Body of pancreas (tissue), 4 donors: ENCODE results near the gene LILRA1. TPM values are rescaled to one million over a fixed set of nuclear protein-coding genes. Genes with fewer than 3 reads are reported as not detected.

ENCODE experiments used
- ATAC-seq: fragments of 150-250 bp; one replicate; pipeline ENCODE4 v1.9.1; 2016
- DNase-seq, 4 donors: peaks; one replicate each; pipeline ENCODE4 v3.0.0-alpha.2; 2019
- H3K27ac ChIP-seq, 4 donors: fragments of 200-600 bp; sonication (generic); 1 replicate in 3 of 4; 2 replicates in 1 of 4; pipeline versions ENCODE4 v1.5.1 to v1.6.1; 2016 to 2019; ENCODE audit warnings: mild to moderate bottlenecking in 1 of 4, mixed read lengths in 1 of 4, moderate library complexity in 1 of 4
- H3K27me3 ChIP-seq, 2 donors: fragments of 200-600 bp; sonication (generic); one replicate each; pipeline ENCODE4 v1.6.0; 2016; ENCODE audit warnings: mild to moderate bottlenecking in 1 of 2
- H3K36me3 ChIP-seq, 2 donors: fragments of 200-600 bp; sonication (generic); replicated peaks in 1 of 2; 2 replicates each; pipeline ENCODE4 v1.5.1; 2016; ENCODE audit warnings: low read depth in 2 of 2; ENCODE audit not compliant: insufficient read depth in 1 of 2
- H3K4me1 ChIP-seq: fragments of 200-600 bp; sonication (generic); one replicate; pipeline ENCODE4 v1.6.0; 2016
- H3K4me3 ChIP-seq, 2 donors: fragments of 200-600 bp; sonication (generic); 1 replicate in 1 of 2; 2 replicates in 1 of 2; pipeline ENCODE4 v1.5.1; 2016 to 2019
- H3K9me3 ChIP-seq, 3 donors: fragments of 200-600 bp; sonication (generic); 1 replicate in 2 of 3; 2 replicates in 1 of 3; pipeline ENCODE4 v1.5.1; 2016
- CTCF ChIP-seq, 7 experiments: fragments of 450-650 bp in 4 of 7; fragments of 200-600 bp in 3 of 7; sonication (generic) in 3 of 7; IDR thresholded peaks; one replicate each; pipeline ENCODE4 v1.5.1; 2016 to 2019; ENCODE audit warnings: antibody characterized with exemption in 7 of 7
- POLR2A ChIP-seq, 3 donors: fragments of 450-650 bp; IDR thresholded peaks; one replicate each; pipeline ENCODE4 v1.6.1; 2016; ENCODE audit warnings: antibody characterized with exemption in 3 of 3, mild to moderate bottlenecking in 2 of 3
- WGBS, 2 donors: methylation state at CpG; one replicate each; pipeline ENCODE4 v1.1.5; 2017; 5-methylcytosine and 5-hydroxymethylcytosine counted together
- intact Hi-C: fragments of 100-400 bp; cut with DNase I; formaldehyde crosslinking; loops from one replicate; pipeline ENCODE4 v1.15.1; 2023
- microRNA-seq, 2 donors: library from miRNA; unstranded; fragments of <30 nt; microRNA quantifications; one replicate each; pipeline ENCODE4, GENCODE V29; 2016; ENCODE audit warnings: borderline number of aligned reads in 2 of 2, borderline replicate concordance in 2 of 2
- small RNA-seq: library from RNA; depleted of rRNA; stranded (forward); fragments of <200 nt; gene quantifications from one replicate; pipeline ENCODE3, GENCODE V24; 2016
- total RNA-seq, 2 donors: library from RNA; depleted of rRNA; stranded (reverse); fragments of >200 nt; gene quantifications; one replicate each; pipeline ENCODE4 v1.1.0, GENCODE V29; 2016

LILRA1 gene
- total RNA-seq, 2 donors from 2014 or later, result 0.26 TPM; not detected in 1

DNA sequence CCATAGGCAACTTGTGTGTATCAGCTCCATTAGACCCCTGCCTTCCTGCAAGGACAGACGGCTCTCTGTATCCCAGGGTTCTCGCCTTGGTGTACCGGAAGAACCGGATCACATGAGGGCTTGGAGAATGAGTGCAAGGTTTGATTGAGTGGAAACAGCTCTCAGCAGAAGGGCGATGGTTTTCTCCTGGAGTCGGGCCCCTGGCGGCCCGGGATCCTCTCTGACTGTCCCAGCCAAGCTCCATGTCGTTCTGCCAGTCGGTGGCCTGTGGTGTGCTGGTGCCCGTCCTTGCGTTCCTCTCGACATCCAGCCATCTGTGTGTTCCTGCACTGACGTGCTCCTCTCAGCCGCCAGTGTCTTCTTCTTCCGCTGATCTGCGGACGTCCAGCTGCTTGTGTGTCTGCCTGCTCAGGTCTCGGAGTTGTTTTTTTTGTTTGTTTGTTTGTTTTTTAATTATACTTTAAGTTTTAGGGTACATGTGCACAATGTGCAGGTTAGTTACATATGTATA lies 53.0 kb downstream of the LILRA1 start:
- intact Hi-C loops, result no loop called here
- no peak for ATAC-seq

GRCh38 chr19:54648129-54648528 lies 54.7 kb downstream of the LILRA1 start:
- no peak overlapping the region for H3K27ac ChIP-seq
- no peaks in the 10 kb centered on the region for H3K4me1 ChIP-seq
- no peak for TF ChIP-seq POLR2A (IDR thresholded peaks at IDR 0.05)
- no peaks in the 10 kb centered on the region for H3K36me3 ChIP-seq
- WGBS, 2 donors, result 33 to 38% methylated on average over 4 of the region's 4 CpGs
- intact Hi-C loops, result no loop called here
- H3K9me3 ChIP-seq, result no peaks in the 10 kb centered on the region
- DNase-seq, result no peak
- no peak for ATAC-seq
- H3K27me3 ChIP-seq, result no peaks in the 10 kb centered on the region
- no peak overlapping the region for H3K4me3 ChIP-seq

More for the DNA sequence above, 53.0 kb downstream of the LILRA1 start:
- Histone ChIP-seq H3K4me3 (no peak overlapping the region), H3K9me3 (no peaks in the 10 kb centered on the region), H3K4me1 (no peaks in the 10 kb centered on the region), H3K27ac (no peak overlapping the region), H3K36me3 (no peaks in the 10 kb centered on the region), H3K27me3 (no peaks in the 10 kb centered on the region)
- 77 to 78% methylated on average over 19 of the region's 19 CpGs for whole genome bisulfite sequencing, 2 donors
- no peak for TF ChIP-seq POLR2A (IDR thresholded peaks at IDR 0.05)
- TF ChIP-seq CTCF (IDR thresholded peaks at IDR 0.05), result no peak
- no peak for DNase-seq

DNA sequence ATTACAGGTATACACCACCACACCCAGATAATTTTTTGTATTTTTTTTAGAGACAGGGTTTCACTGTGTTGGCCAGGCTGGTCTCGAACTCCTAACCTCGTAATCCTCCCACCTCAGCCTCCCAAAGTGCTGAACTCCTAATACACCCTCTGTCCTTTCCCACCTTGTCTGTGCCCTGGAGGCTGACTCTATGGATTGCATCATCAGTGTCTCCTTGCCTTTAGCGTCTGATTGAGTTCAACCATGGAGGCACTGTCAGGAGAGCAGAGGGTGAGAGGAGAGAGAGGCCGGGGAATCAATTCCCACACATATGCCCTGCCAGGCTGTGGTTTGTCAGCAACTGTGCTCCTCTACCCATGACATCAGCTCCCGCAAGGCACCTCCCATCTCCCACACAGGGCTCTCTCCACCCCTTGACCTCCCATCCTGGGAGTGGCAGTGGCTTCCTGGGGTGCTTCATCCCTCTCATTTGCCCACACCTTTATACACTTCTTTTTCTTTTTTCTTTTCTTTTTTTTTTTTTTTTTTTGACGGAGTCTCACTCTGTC lies 56.8 kb downstream of the LILRA1 start:
- H3K4me1 ChIP-seq, result no peaks in the 10 kb centered on the region
- no peak overlapping the region for H3K27ac ChIP-seq
- no peak for DNase-seq
- H3K9me3 ChIP-seq, result no peaks in the 10 kb centered on the region
- H3K27me3 ChIP-seq, result no peaks in the 10 kb centered on the region
- TF ChIP-seq CTCF (IDR thresholded peaks at IDR 0.05) (no peak), POLR2A (IDR thresholded peaks at IDR 0.05) (no peak)
- H3K4me3 ChIP-seq, result no peak overlapping the region
- ATAC-seq, result no peak
- H3K36me3 ChIP-seq, result no peaks in the 10 kb centered on the region
- WGBS, 2 donors, result 62 to 76% methylated on average over 6 of the region's 6 CpGs
- intact Hi-C loops, result no loop called here

Small RNAs within 50 kb of the gene (microRNA-seq; reads per million reads assigned to microRNA genes)
- 0 reads per million in 2 donors for gene MIR8061

Small RNAs within 50 kb of the gene (small RNA-seq; reads per million reads assigned to genes)
- gene AC245036.2, result not detected
- not detected for gene AC245036.3
- gene MIR8061, result not detected

Other genes starting within 250 kb of the LILRA1 start
- 10 to 100 TPM in 1 of 2 donors, 1 to 10 TPM in 1; 2.9 to 35.6 TPM for gene LAIR1, start 228.7 kb upstream of the LILRA1 start, total RNA-seq
- gene TTYH1, start 178.2 kb upstream of the LILRA1 start, total RNA-seq, result 10 to 100 TPM; 20.5 to 88.7 TPM
- 100 to 1,000 TPM; 182 to 290 TPM for gene LENG8, start 144.4 kb upstream of the LILRA1 start, total RNA-seq
- 10 to 100 TPM; 21.8 to 25.7 TPM for gene LENG9, start 129.9 kb upstream of the LILRA1 start, total RNA-seq
- 10 to 100 TPM; 18.2 to 92.9 TPM for gene CDC42EP5, start 120.3 kb upstream of the LILRA1 start, total RNA-seq
- not detected for gene LAIR2, start 90.8 kb upstream of the LILRA1 start, total RNA-seq
- gene LILRA2, start 19.8 kb upstream of the LILRA1 start, total RNA-seq, result 1 to 10 TPM in 1 of 2 donors, not detected in 1; 1.6 TPM
- gene LILRB1, start 36.9 kb downstream of the LILRA1 start, total RNA-seq, result under 1 TPM; 0.33 to 0.52 TPM
- gene LILRB4, start 69.4 kb downstream of the LILRA1 start, total RNA-seq, result 1 to 10 TPM in 1 of 2 donors, under 1 TPM in 1; 0.99 to 1.0 TPM
- not detected for gene KIR3DL3, start 130.8 kb downstream of the LILRA1 start, total RNA-seq
- gene KIR2DL3, start 144.9 kb downstream of the LILRA1 start, total RNA-seq, result not detected
- not detected for gene KIR2DL1, start 176.2 kb downstream of the LILRA1 start, total RNA-seq
- not detected for gene KIR2DL4, start 210.0 kb downstream of the LILRA1 start, total RNA-seq
- not detected for gene KIR3DL1, start 222.8 kb downstream of the LILRA1 start, total RNA-seq
- not detected for gene KIR2DS4, start 239.0 kb downstream of the LILRA1 start, total RNA-seq